Testis (tissue), 3 donors: ENCODE data around the gene PSMD13. TPM values are rescaled to one million over a fixed set of nuclear protein-coding genes. Genes with fewer than 3 reads are reported as not detected.
A peak's percentile ranks its signal among the peaks of the same experiment; 100 is the strongest.
"Not testable (repeated sequence)": the region's sequence is repeated elsewhere in the genome, so short reads cannot be mapped to it uniquely, and the experiment has no call there.

ENCODE experiments used
- DNase-seq: peaks from one replicate; pipeline ENCODE4 v3.0.0-alpha.2; 2019
- H3K27ac ChIP-seq, 2 donors: fragments of 200-600 bp; sonication (generic); one replicate each; pipeline ENCODE4 v1.5.1; 2019
- H3K27me3 ChIP-seq: fragments of 200-600 bp; sonication (generic); one replicate; pipeline ENCODE4 v1.5.1; 2019
- H3K36me3 ChIP-seq: fragments of 200-600 bp; sonication (generic); one replicate; pipeline ENCODE4 v1.5.1; 2017; ENCODE audit warnings: low read depth; ENCODE audit errors: missing control alignments
- H3K4me1 ChIP-seq: fragments of 200-600 bp; sonication (generic); one replicate; pipeline ENCODE4 v1.5.1; 2019
- H3K4me3 ChIP-seq, 2 donors: fragments of 200-600 bp; sonication (generic); one replicate each; pipeline ENCODE4 v1.5.1; 2017 to 2019
- H3K9me3 ChIP-seq: fragments of 200-600 bp; sonication (generic); one replicate; pipeline ENCODE4 v1.5.1; 2017
- POLR2A ChIP-seq: fragments of 450-650 bp; IDR thresholded peaks from one replicate; pipeline ENCODE4 v1.6.1; 2017; ENCODE audit warnings: antibody characterized with exemption, mild to moderate bottlenecking, moderate library complexity
- WGBS, 2 donors: methylation state at CpG; one replicate each; pipeline ENCODE4 v1.1.5; 2018; 5-methylcytosine and 5-hydroxymethylcytosine counted together
- intact Hi-C: fragments of 100-400 bp; cut with DNase I; formaldehyde crosslinking; loops from one replicate; pipeline ENCODE4 v1.15.1; 2023; ENCODE audit warnings: low total_unique reads
- polyA plus RNA-seq: library from polyadenylated mRNA; stranded (reverse); fragments of 350-450 nt; fragmentation: Illumina TruSeq; extraction: RNeasy Lipid Tissue Mini Kit (QIAGEN cat#74804); gene quantifications from one replicate; pipeline ENCODE4 v1.2.3, GENCODE V29; 2014; ENCODE audit warnings: low read depth, low replicate concordance; ENCODE audit not compliant: insufficient read depth
- total RNA-seq, 2 donors: library from RNA; depleted of rRNA; stranded (reverse); fragments of >200 nt; gene quantifications; one replicate each; pipeline ENCODE4 v1.2.3, GENCODE V29; 2016
- TF ChIP-seq, protein P1 (sequence below), 3 experiments: fragments of 450-650 bp in 2 of 3; fragments of 200-600 bp in 1 of 3; sonication (generic) in 1 of 3; IDR thresholded peaks; one replicate each; pipeline ENCODE4 v1.5.1; 2016 to 2019; ENCODE audit warnings: antibody characterized with exemption in 3 of 3, mild to moderate bottlenecking in 2 of 3, moderate library complexity in 1 of 3

PSMD13 gene
- total and polyA plus RNA-seq, 3 donors from 2014 or later = 128 to 180 (median 133) TPM

- no peaks in the 10 kb centered on the region for H3K9me3 ChIP-seq
- H3K36me3 ChIP-seq = no peaks in the 10 kb centered on the region
- TF ChIP-seq, protein P1, sequence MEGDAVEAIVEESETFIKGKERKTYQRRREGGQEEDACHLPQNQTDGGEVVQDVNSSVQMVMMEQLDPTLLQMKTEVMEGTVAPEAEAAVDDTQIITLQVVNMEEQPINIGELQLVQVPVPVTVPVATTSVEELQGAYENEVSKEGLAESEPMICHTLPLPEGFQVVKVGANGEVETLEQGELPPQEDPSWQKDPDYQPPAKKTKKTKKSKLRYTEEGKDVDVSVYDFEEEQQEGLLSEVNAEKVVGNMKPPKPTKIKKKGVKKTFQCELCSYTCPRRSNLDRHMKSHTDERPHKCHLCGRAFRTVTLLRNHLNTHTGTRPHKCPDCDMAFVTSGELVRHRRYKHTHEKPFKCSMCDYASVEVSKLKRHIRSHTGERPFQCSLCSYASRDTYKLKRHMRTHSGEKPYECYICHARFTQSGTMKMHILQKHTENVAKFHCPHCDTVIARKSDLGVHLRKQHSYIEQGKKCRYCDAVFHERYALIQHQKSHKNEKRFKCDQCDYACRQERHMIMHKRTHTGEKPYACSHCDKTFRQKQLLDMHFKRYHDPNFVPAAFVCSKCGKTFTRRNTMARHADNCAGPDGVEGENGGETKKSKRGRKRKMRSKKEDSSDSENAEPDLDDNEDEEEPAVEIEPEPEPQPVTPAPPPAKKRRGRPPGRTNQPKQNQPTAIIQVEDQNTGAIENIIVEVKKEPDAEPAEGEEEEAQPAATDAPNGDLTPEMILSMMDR (IDR thresholded peaks at IDR 0.05) = no peak
- no peak for TF ChIP-seq POLR2A
- WGBS, 2 donors = 82 to 90% methylated on average over 4 to 8 of the region's 8 CpGs
- no peak overlapping the region for H3K27ac ChIP-seq
- intact Hi-C loops = no loop called here
- no peak for DNase-seq
- no peak overlapping the region for H3K4me3 ChIP-seq
- H3K27me3 ChIP-seq = no peaks in the 10 kb centered on the region
- H3K4me1 ChIP-seq = peaks cover 12% of the 10 kb centered on the region
These were observed 49.1 kb downstream of the PSMD13 start for GRCh38 chr11:285894-286220.

GRCh38 chr11:286977-287820 is 50.4 kb downstream of the PSMD13 start:
- intact Hi-C loops, H3K27ac ChIP-seq, H3K9me3 ChIP-seq, H3K27me3 ChIP-seq, H3K36me3 ChIP-seq, H3K4me1 ChIP-seq: not testable (repeated sequence)
- DNase-seq = peak; percentile 54
- WGBS, 2 donors = 60 to 67% methylated on average over 27 of the region's 27 CpGs
- H3K4me3 ChIP-seq = peak overlapping the region in 1 of 2 donors; percentile 68

GRCh38 chr11:287821-288477 is 51.2 kb downstream of the PSMD13 start:
- H3K9me3 ChIP-seq = no peaks in the 10 kb centered on the region
- peaks cover 4% of the 10 kb centered on the region for H3K4me1 ChIP-seq
- intact Hi-C loops = no loop called here
- H3K4me3 ChIP-seq = peak overlapping the region; percentile 62 to 68
- TF ChIP-seq, protein P1 (IDR thresholded peaks at IDR 0.05) = no peak
- no peak for TF ChIP-seq POLR2A
- peak overlapping the region in 1 of 2 donors; percentile 77 for H3K27ac ChIP-seq
- no peak for DNase-seq
- WGBS, 2 donors = 28 to 33% methylated on average over 37 to 41 of the region's 41 CpGs
- H3K36me3 ChIP-seq = no peaks in the 10 kb centered on the region
- no peaks in the 10 kb centered on the region for H3K27me3 ChIP-seq

GRCh38 chr11:288478-289397 is 52.0 kb downstream of the PSMD13 start, which contains the start of gene PGGHG:
Gene PGGHG, plus strand, starts transcription at chr11:289126. Its CDS starts 691 bp downstream, at chr11:289817.
- 0 to 2% methylated on average over 20 to 35 of the region's 112 CpGs for WGBS, 2 donors
- Histone ChIP-seq H3K4me1 (peaks cover 4% of the 10 kb centered on the region), H3K4me3 (peak within 1 kb of the TSS; percentile 62 to 68), H3K27me3 (no peaks in the 10 kb centered on the region), H3K27ac (peak within 1 kb of the TSS in 1 of 2 donors; percentile 77), H3K36me3 (no peaks in the 10 kb centered on the region), H3K9me3 (no peaks in the 10 kb centered on the region)
- intact Hi-C loops = no loop called here
- peak; percentile 66 for DNase-seq
- TF ChIP-seq POLR2A = no peak
- TF ChIP-seq, protein P1 (IDR thresholded peaks at IDR 0.05) = no peak

DNA sequence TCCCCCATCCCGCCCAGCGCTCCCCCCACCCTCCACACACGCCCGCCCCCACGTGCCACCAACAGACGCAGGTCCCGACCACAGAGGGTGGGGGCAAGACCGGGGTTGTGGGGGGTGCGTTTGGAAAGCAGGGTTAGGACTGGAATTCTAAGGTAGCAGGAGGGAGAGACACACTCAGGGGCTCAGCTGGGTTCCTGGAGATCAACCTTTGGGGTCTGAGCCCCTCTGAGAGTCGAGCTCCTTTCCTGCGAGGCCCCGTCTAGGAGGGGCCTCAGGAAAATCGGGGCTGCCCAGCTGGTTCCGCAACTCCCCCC is 52.6 kb downstream of the PSMD13 start:
- intact Hi-C loops = no loop called here
- no peak for DNase-seq
- 24 to 30% methylated on average over 4 to 7 of the region's 14 CpGs for WGBS, 2 donors
- no peaks in the 10 kb centered on the region for H3K27me3 ChIP-seq
- TF ChIP-seq, protein P1 (IDR thresholded peaks at IDR 0.05) = no peak
- no peak for TF ChIP-seq POLR2A
- no peaks in the 10 kb centered on the region for H3K9me3 ChIP-seq
- peak overlapping the region; percentile 62 to 68 for H3K4me3 ChIP-seq
- peaks cover 4% of the 10 kb centered on the region for H3K4me1 ChIP-seq
- H3K36me3 ChIP-seq = no peaks in the 10 kb centered on the region
- peak overlapping the region in 1 of 2 donors; percentile 77 for H3K27ac ChIP-seq
